PC-3 (cell line): ENCODE results near the gene SYVN1. TPM values are rescaled to one million over a fixed set of nuclear protein-coding genes. Genes with fewer than 3 reads are reported as not detected.

ENCODE experiments used
- ATAC-seq: fragments of 200-7000 bp; cut with Tn5 transposase; 2 replicates; pipeline ENCODE4 v1.9.1; 2020; ENCODE audit warnings: mild to moderate bottlenecking, moderate library complexity
- BruUV-seq: library from RNA; stranded (reverse); fragments of 400-500 nt; replicated peaks from 2 replicates; lab custom pipeline; 2021; lab: Mats Ljungman, UMichigan
- CTCF ChIA-PET: fragments of 300-600 bp; sonication (Branson Sonifier 250); formaldehyde crosslinking; loops from one replicate; lab custom pipeline; 2022; ENCODE audit warnings: antibody characterized with exemption; lab: Charles Lee
- POLR2A ChIA-PET: fragments of 300-600 bp; sonication (Branson Sonifier 250); formaldehyde crosslinking; loops from one replicate; lab custom pipeline; 2022; ENCODE audit warnings: antibody characterized with exemption; ENCODE audit not compliant: unreplicated experiment; lab: Charles Lee
- DNase-seq: peaks from one replicate; pipeline ENCODE4 v3.0.0-alpha.2; 2015
- H2AFZ ChIP-seq: fragments of 300-600 bp; sonication (generic); 2 replicates; pipeline ENCODE4 v1.6.0; 2016; ENCODE audit warnings: antibody characterized with exemption, low read length
- H3F3A ChIP-seq: fragments of 300-600 bp; sonication (generic); one replicate; pipeline ENCODE4 v1.6.0; 2017; ENCODE audit warnings: antibody characterized with exemption, low read length, control low read depth, mild to moderate bottlenecking; ENCODE audit not compliant: unreplicated experiment
- H3K27ac ChIP-seq: fragments of 300-600 bp; sonication (generic); 2 replicates; pipeline ENCODE4 v1.5.1; 2016; ENCODE audit warnings: mild to moderate bottlenecking, low read length
- H3K27me3 ChIP-seq: fragments of 300-600 bp; sonication (generic); 2 replicates; pipeline ENCODE4 v1.6.1; 2016; ENCODE audit warnings: low read length, mixed read lengths
- H3K36me3 ChIP-seq: fragments of 300-600 bp; sonication (generic); 2 replicates; pipeline ENCODE4 v1.6.1; 2016; ENCODE audit warnings: low read depth, mixed run types, low read length, mixed read lengths
- H3K4me1 ChIP-seq: fragments of 300-600 bp; sonication (generic); 2 replicates; pipeline ENCODE4 v1.5.1; 2016; ENCODE audit warnings: low read length; ENCODE audit not compliant: insufficient read depth
- H3K4me2 ChIP-seq: fragments of 300-600 bp; sonication (generic); 2 replicates; pipeline ENCODE4 v1.6.0; 2016; ENCODE audit warnings: low read length
- H3K4me3 ChIP-seq: fragments of 300-600 bp; sonication (generic); 2 replicates; pipeline ENCODE4 v1.5.1; 2016; ENCODE audit warnings: mild to moderate bottlenecking, low read length, mixed read lengths
- H3K79me2 ChIP-seq: fragments of 300-600 bp; sonication (generic); 2 replicates; pipeline ENCODE4 v1.6.1; 2017; ENCODE audit warnings: low read length, mixed read lengths
- H3K9ac ChIP-seq: fragments of 300-600 bp; sonication (generic); 2 replicates; pipeline ENCODE4 v1.6.0; 2016; ENCODE audit warnings: mild to moderate bottlenecking, low read length
- H3K9me2 ChIP-seq: fragments of 300-600 bp; sonication (generic); replicated peaks from 2 replicates; pipeline ENCODE4 v1.6.1; 2016; ENCODE audit warnings: mixed run types, low read length, mixed read lengths
- H3K9me3 ChIP-seq: fragments of 300-600 bp; sonication (generic); 2 replicates; pipeline ENCODE4 v1.6.1; 2016; ENCODE audit warnings: low read length, mixed read lengths
- H4K20me1 ChIP-seq: fragments of 300-600 bp; sonication (generic); 2 replicates; pipeline ENCODE4 v1.6.1; 2016; ENCODE audit warnings: low read length, mixed read lengths
- CTCF ChIP-seq: fragments of 300-600 bp; sonication (generic); conservative IDR thresholded peaks from 2 replicates; pipeline ENCODE4 v1.5.1; 2017; ENCODE audit warnings: antibody characterized with exemption, low read depth, mild to moderate bottlenecking, low read length
- EZH2 ChIP-seq: fragments of 300-600 bp; sonication (generic); IDR thresholded peaks from one replicate; pipeline ENCODE4 v1.6.1; 2017; ENCODE audit warnings: antibody characterized with exemption, mild to moderate bottlenecking, low read length; ENCODE audit not compliant: unreplicated experiment
- EZH2phosphoT487 ChIP-seq: fragments of 300-600 bp; sonication (generic); IDR thresholded peaks from 2 replicates; pipeline ENCODE4 v1.6.1; 2018; ENCODE audit warnings: mild to moderate bottlenecking, antibody characterized with exemption, low read length, borderline replicate concordance
- intact Hi-C: fragments of 100-400 bp; cut with micrococcal nuclease; formaldehyde crosslinking; loops from 2 replicates; pipeline ENCODE4 v1.9.0; 2023
- total RNA-seq: library from RNA; depleted of rRNA; stranded (reverse); fragments of >200 nt; gene quantifications from 2 replicates; pipeline ENCODE4 v1.2.3, GENCODE V29; 2014

The SYVN1 gene
- total RNA-seq, 1 experiment from 2014 or later, result 22.3 TPM

GRCh38 chr11:65124480-65125196 lies 9.7 kb downstream of the SYVN1 start:
- Histone ChIP-seq H3K9me2 (no peaks in the 10 kb centered on the region), H3K79me2 (peaks cover 55% of the 10 kb centered on the region), H3K4me2 (no peak overlapping the region), H4K20me1 (0 out of 2 replicates have a peak, but pooled peaks cover 3% of the 10 kb centered on the region), H3K36me3 (peaks cover 46% of the 10 kb centered on the region), H3K9me3 (no peaks in the 10 kb centered on the region), H3K4me3 (no peak overlapping the region), H2AFZ (no peak overlapping the region), H3K4me1 (peaks cover 21% of the 10 kb centered on the region), H3K9ac (no peak overlapping the region), H3K27me3 (no peaks in the 10 kb centered on the region), H3F3A (peaks cover 9% of the 10 kb centered on the region), H3K27ac (no peak overlapping the region)
- ChIA-PET POLR2A (no interaction called here), CTCF (no interaction called here)
- TF ChIP-seq EZH2phosphoT487 (no peak), EZH2 (no peak), CTCF (no peak)
- no peak for ATAC-seq
- no peak for DNase-seq
- BruUV-seq, result TSS peak; percentile 4
- intact Hi-C loops, result no loop called here

GRCh38 chr11:65121865-65122696 lies 12.2 kb downstream of the SYVN1 start, which contains the start of the genes FAU and MRPL49:
FAU (minus strand) TSS chr11:65122134; CDS start chr11:65121813, 321 bp downstream.
MRPL49 (plus strand) TSS chr11:65122321; CDS start chr11:65122347, 26 bp downstream.
- Histone ChIP-seq H3K36me3 (peaks cover 37% of the 10 kb centered on the region), H3K9ac (peak within 1 kb of the TSS; percentile 96), H4K20me1 (0 out of 2 replicates have a peak, but pooled peaks cover 3% of the 10 kb centered on the region), H3K9me2 (no peaks in the 10 kb centered on the region), H3K79me2 (peaks cover 59% of the 10 kb centered on the region), H3K27me3 (no peaks in the 10 kb centered on the region), H3F3A (peaks cover 20% of the 10 kb centered on the region), H3K4me3 (peak within 1 kb of the TSS; percentile 92), H3K9me3 (no peaks in the 10 kb centered on the region), H3K4me2 (peak within 1 kb of the TSS; percentile 89), H3K4me1 (peaks cover 21% of the 10 kb centered on the region), H2AFZ (peak within 1 kb of the TSS; percentile 60), H3K27ac (peak within 1 kb of the TSS; percentile 53)
- TF ChIP-seq CTCF, result no peak
- peak; percentile 78 for ATAC-seq
- ChIA-PET CTCF (interaction anchor here (0.6 to 0.9 kb wide), 2 partner anchors 10 to 12 kb away, joined by 3 to 5 read pairs; partner anchors contain the start of gene TM7SF2), POLR2A (interaction anchor here (0.5 to 1.6 kb wide), 12 partner anchors 11 to 388 kb away, joined by 3 to 24 read pairs (median 4); partner anchors contain the start of genes POLA2 and TM7SF2)
- BruUV-seq, result TSS peak; percentile 69
- DNase-seq, result peak; percentile 99
- intact Hi-C loops, result loop anchor here (1.0 kb wide), 1 partner anchor 13 kb away; no protein-coding TSS in a partner anchor
